Measurements from ENCODE around the gene NIPBL.
"Not testable (repeated sequence)": the region's sequence is repeated elsewhere in the genome, so short reads cannot be mapped to it uniquely, and the experiment has no call there.

NIPBL gene

DNA sequence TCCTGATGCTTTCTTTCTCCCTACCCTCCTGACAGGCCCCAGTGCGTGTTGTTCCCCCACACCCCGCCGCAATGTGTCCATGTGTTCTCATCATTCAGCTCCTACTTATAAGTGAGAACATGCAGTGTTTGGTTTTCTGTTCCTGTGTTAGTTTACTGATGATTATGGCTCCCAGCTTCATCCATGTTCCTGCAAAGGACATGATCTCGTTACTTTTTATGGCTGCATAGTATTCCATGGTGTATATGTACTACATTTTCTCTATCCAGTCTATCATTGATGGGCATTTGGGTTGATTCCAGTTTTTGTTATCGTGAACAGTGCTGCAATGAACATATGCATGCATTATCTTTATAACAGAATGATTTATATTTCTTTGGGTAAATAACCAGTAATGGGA, 222.7 kb downstream of the NIPBL start:
- peaks cover 60 to 78% of the 10 kb centered on the region in 2 donors for H3K36me3 Mint-ChIP-seq
- H3K4me1 Mint-ChIP-seq; ATAC-seq (replicated peaks); H3K27me3 Mint-ChIP-seq; H3K4me3 Mint-ChIP-seq; DNase-seq; H3K27ac Mint-ChIP-seq: not testable (repeated sequence)
- peaks cover 49 to 54% of the 10 kb centered on the region in 2 donors for H3K9me3 Mint-ChIP-seq

DNA sequence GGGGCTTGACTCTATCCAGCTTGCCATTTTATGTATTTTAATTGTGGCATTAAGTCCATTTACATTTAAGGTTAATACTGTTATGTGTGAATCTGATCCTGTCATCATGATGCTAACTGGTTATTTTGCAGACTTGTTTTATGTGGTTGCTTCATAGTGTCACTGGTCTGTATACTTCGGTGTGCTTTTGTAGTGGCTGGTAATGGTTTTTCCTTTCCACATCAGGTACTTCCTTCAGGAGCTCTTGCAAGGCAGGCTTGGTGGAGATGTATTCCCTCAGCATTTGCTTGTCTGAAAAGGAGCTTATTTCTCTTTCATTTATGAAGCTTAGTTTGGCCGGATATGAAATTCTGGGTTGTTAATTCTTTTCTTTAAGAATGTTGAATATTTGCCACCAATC, 226.7 kb downstream of the NIPBL start:
- Mint-ChIP-seq H3K36me3 (peaks cover 60 to 69% of the 10 kb centered on the region in 2 donors), H3K27ac (no peak overlapping the region), H3K9me3 (peaks cover 33 to 38% of the 10 kb centered on the region in 2 donors), H3K4me3 (no peak overlapping the region), H3K4me1 (no peaks in the 10 kb centered on the region), H3K27me3 (no peaks in the 10 kb centered on the region)
- DNase-seq (no peak), ATAC-seq (replicated peaks) (no peak)

DNA sequence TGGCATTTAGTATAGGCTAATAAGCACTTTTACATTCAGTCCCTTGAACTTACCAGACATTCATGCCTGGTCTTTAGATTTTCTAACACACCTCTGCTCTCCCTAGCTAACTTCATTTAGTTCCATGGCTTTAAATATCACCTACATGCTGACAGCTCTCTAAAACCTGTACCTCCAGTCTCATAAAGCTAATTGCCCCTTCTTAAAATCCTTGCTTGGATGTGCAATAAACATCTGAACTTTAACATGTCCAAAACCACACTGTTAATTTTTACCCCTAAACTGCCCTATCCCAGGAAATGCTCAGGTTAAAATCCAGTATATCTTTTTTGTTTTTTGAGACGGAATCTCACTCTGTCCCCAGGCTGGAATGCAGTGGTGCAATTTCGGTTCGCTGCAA, 232.8 kb downstream of the NIPBL start:
- ATAC-seq (replicated peaks): no peak
- H3K4me3 Mint-ChIP-seq: no peak overlapping the region
- no peaks in the 10 kb centered on the region for H3K27me3 Mint-ChIP-seq
- H3K9me3 Mint-ChIP-seq: peaks cover 4% of the 10 kb centered on the region in 2 donors
- peaks cover 3 to 9% of the 10 kb centered on the region in 2 donors for H3K4me1 Mint-ChIP-seq
- peaks cover 61 to 72% of the 10 kb centered on the region in 2 donors for H3K36me3 Mint-ChIP-seq
- no peak for DNase-seq
- H3K27ac Mint-ChIP-seq: no peak overlapping the region

- DNase-seq: no peak
- Mint-ChIP-seq H3K27ac (no peak overlapping the region), H3K27me3 (no peaks in the 10 kb centered on the region), H3K4me3 (no peak overlapping the region), H3K36me3 (peaks cover 57 to 69% of the 10 kb centered on the region in 2 donors), H3K4me1 (peaks cover 3 to 9% of the 10 kb centered on the region in 2 donors), H3K9me3 (peaks cover 4% of the 10 kb centered on the region in 2 donors)
- ATAC-seq (replicated peaks): no peak
Measured at GRCh38 chr5:37110135-37110534, 233.6 kb downstream of the NIPBL start.

GRCh38 chr5:37111426-37112382, 235.1 kb downstream of the NIPBL start:
- peaks cover 51 to 67% of the 10 kb centered on the region in 2 donors for H3K36me3 Mint-ChIP-seq
- DNase-seq: no peak
- no peak overlapping the region for H3K27ac Mint-ChIP-seq
- peaks cover 3 to 9% of the 10 kb centered on the region in 2 donors for H3K4me1 Mint-ChIP-seq
- H3K27me3 Mint-ChIP-seq: no peaks in the 10 kb centered on the region
- H3K9me3 Mint-ChIP-seq: peaks cover 4% of the 10 kb centered on the region in 2 donors
- H3K4me3 Mint-ChIP-seq: no peak overlapping the region
- peak; percentile 60 to 64 for ATAC-seq (replicated peaks)

DNA sequence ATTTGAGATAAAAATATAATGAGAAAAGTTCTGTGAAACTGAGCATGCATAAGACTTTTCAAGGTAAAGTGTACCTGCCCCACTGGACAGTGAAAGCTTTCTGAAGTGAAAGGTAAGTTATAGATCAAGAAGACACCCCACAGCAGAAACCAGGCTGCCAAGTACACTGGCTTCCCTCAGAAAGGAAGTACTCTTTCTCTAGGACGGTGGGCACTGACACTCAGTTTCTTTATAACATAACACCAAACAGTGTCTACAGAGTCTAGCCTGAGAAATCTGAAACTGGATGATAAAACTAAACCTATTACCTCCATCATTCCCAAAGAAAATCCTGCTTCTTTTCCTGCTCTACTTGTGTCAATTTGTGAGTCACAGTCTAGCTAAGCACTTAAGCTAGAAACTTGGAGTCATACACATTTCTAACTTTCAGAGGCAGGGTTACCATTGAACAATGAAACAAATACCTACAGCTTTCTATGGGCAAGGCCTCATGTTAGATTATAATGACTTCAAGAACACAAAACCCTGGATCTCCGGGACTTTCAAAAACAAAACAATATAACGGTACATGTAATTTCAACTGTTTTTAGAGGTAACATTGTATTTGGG, 235.9 kb downstream of the NIPBL start:
- ATAC-seq (replicated peaks): no peak
- no peaks in the 10 kb centered on the region for H3K27me3 Mint-ChIP-seq

More for the DNA sequence above, 235.9 kb downstream of the NIPBL start:
- Mint-ChIP-seq H3K4me1 (peaks cover 3 to 9% of the 10 kb centered on the region in 2 donors), H3K4me3 (no peak overlapping the region), H3K9me3 (peaks cover 4% of the 10 kb centered on the region in 2 donors), H3K27ac (no peak overlapping the region), H3K36me3 (peaks cover 50 to 66% of the 10 kb centered on the region in 2 donors)
- no peak for DNase-seq

Data from stimulated activated naive B cell treated with anti-CD40 and anti-IgM and Interleukin-4, amounts not matched to agents 10 μg/mL and 1 μg/mL and 100 μg/mL, for 72 hours (primary cell).